GM18858 (cell line): Measurements from ENCODE around the gene ST7L.
A peak's percentile ranks its signal among the peaks of the same experiment; 100 is the strongest.
"Not testable (repeated sequence)": the region's sequence is repeated elsewhere in the genome, so short reads cannot be mapped to it uniquely, and the experiment has no call there.

Source experiments
- ATAC-seq: cut with Tn5 transposase; IDR thresholded peaks from one replicate; pipeline ENCODE4 v1.9.1; 2021; ENCODE audit not compliant: unreplicated experiment

ST7L gene

DNA sequence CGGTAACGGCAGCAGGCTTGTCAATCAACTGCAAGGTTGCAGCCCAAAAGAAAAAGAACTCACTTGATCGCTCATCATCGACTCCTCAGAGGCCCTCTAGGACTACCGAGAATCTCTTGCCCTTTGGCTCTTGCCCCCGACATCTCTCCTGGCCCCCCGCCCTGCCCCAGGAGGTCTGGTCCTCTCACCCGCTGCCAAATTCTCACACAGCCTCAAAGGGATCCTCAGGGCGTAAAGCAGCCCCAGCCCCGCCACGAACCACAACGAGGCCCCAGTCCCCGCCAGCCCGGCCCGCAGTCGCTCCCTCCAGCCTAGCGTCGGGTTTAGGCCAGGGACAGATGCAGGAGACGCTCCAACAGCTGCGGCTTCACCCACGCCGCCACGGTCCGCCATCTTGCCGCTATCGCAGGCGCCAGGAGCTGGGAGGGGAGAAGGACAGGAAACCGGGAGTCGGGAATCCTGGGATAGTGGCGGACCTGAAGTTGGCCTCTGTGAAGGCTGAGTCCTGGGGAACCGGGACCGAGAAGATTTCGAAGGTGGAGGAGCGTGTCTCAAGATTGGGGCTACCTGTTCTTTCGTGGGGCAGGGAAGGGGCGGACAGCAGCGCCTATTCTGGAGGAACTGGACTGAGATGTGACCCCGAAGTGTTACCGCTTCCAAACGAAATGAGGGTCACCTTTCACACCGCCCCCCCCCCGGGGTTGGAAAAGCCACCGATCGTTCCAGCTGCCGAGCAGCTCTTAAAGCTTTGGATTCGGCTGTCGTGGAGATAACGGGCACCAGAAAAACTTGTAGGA lies at the start of gene ST7L:
TSS of gene ST7L (minus strand) at position 421 of the 797 bp plus-strand sequence. CDS start at position 393, 28 bp downstream.
- no peak for ATAC-seq

GRCh38 chr1:112666946-112667345 lies 48.0 kb upstream of the ST7L start:
- ATAC-seq: no peak

DNA sequence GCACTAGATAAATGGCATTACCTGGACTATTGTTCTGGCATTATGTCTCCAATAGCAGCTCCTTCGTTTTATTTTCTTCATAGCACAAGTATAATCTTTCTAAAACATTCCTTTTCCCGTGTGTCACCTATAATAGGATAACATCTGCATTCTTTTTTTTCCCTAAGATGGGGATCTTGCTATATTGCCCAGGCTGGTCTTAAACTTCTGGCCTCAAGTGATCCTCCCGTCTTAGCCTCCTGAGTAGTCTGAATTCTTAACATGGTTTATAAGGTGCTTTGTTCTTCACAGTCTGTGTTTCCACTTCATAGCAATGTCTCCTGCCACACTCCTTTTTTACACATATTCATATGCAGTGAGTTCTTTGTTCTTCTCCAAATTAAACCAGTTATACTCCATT lies 46.9 kb upstream of the ST7L start:
- no peak for ATAC-seq

GRCh38 chr1:112651205-112651604 lies 32.3 kb upstream of the ST7L start:
- no peak for ATAC-seq

DNA sequence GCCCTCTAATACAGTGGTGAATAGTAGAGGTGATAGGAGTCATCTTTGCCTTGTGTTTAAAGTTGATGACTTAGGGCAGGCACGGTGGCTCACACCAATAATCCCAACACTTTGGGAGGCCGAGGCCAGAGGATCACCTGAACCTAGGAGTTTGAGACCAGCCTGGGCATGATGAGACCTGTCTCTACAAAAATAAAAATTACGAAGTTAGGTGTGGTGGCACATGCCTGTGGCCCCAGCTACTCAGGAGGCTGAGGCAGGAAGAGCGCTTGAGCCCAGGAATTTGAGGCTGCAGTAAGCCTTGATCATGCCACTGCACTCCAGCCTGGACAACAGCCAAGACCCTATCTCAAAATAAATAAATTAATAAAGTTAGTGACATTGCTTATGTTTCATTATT lies 27.3 kb upstream of the ST7L start:
- ATAC-seq: no peak

GRCh38 chr1:112643080-112643479 lies 24.1 kb upstream of the ST7L start:
- ATAC-seq: no peak

- not testable (repeated sequence) for ATAC-seq
These were observed 21.5 kb upstream of the ST7L start for GRCh38 chr1:112640437-112640836.

GRCh38 chr1:112638110-112638428 lies 19.1 kb upstream of the ST7L start:
- ATAC-seq: no peak

GRCh38 chr1:112637254-112638109 lies 18.5 kb upstream of the ST7L start:
- no peak for ATAC-seq

DNA sequence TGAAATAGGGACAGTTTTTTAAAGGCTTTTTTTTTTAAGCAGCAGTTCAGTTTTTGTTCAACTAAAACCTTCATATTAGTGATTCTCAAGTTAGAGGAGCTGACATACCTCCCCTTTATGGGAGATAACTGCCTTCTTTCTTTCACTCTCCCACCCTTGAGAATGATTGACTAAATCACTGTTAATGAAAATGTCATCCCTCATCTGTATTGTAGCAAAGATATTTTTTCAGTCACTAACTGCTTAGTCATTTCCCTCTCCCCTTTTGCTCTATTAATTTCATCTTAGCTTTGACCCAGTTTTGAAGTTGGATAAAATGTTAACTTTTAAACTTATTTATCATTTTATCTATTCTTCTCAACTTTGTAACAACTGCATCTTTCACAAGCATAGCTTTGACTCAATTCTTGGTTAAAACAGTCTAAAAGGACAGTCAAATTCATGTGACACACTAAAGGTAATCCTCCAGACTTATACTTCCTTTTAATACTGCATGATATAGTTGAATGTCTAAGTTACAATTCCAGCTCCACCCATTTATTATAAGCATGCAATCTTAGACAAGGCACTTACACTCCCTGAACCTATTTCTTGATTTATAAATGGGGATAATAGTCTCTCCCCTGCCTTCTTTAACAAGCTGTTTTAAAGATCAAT lies 17.8 kb upstream of the ST7L start:
- ATAC-seq: no peak

DNA sequence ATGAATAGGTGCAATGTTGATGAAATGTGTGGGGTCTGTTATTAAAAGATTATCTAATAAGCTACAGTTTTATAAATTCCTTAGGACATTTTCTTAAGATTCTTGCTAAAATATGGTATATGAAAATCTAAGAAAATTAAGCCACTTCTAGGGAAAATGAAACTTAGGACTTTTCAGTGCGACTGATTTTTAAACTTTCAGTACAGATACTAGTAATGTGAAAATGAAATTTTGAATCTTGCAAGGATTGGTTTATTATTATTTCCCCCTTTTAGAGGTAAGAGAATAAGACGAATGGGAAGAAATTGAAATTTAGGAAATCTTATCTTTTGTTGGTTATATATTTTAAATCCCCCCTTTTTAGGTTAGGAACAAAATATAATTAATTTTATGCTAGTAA lies 17.1 kb upstream of the ST7L start:
- no peak for ATAC-seq

DNA sequence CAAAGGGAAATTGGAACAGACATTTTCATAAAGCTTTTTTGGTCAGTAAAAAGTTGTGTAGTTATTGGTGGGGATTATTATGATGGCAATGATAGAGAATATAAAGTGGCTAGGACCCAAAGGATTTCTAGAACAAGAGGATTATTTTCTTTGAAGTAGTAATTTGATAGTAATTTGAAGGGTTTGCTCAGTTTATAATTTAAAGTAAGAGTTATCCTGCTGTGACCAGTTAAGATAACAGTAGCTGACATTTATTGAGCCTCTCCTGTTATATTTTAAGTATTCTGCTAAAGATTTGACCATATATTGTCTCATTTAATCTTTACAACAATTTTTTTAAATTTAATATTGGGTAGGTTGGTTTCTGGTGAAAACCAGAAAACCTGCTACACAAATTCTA lies 15.4 kb upstream of the ST7L start:
- ATAC-seq: no peak

GRCh38 chr1:112633628-112634027 lies 14.7 kb upstream of the ST7L start:
- no peak for ATAC-seq

GRCh38 chr1:112629256-112629655 lies 10.3 kb upstream of the ST7L start:
- ATAC-seq: no peak

DNA sequence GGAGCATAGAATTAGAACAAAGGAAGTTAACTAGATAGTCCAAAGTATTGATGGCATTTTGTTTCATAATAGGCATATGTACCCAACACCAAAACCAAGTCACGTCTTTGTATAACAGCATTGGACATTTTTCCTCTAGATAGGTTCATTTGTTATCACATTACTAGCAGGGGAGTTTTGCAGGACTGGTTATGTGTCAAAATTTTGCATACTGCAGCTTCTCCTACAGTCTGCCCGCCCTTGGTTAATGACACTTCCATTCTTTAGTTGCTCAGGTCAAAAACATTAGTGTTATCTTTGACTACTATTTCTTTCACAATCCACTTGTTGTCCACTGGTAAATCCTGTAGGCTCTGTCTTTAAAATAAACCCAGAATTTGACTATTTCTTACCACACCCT lies 9.6 kb upstream of the ST7L start:
- no peak for ATAC-seq

DNA sequence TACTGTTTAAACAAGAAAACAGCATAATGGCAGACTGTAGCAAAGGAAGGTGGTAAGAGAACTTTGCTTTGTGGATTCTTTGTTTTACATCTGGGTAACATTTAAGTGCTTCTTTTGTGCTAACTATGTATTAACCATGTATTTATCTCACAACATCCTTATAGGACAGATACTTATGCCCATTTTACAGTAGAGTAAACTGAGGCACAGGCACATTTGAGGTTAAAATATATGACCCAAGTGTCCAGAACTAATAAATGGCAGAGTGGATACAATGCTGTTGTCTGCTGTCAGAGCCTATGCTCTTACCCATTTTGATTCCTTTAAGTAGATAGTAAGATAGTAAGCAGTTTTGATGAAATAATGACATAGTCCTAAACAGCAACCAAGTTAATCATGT lies 7.9 kb upstream of the ST7L start:
- ATAC-seq: no peak

DNA sequence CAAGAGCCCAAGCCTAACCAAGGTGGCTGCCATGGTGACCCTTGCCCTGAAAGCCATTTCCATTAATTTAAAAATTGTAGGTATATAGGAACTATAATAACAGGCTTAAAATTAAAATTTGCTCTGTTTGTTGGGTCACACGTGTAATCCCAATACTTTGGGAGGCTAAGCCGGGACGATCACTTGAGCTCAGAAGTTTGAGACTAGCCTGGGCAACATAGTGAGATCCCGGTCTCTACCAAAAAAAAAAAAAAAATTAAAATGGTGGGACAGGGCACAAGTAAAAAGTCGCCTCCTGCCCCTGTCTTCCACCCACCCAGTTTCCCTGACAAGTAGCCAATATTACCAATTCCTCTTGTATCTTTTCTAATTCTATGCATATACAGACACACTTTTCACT lies 7.3 kb upstream of the ST7L start:
- ATAC-seq: no peak

DNA sequence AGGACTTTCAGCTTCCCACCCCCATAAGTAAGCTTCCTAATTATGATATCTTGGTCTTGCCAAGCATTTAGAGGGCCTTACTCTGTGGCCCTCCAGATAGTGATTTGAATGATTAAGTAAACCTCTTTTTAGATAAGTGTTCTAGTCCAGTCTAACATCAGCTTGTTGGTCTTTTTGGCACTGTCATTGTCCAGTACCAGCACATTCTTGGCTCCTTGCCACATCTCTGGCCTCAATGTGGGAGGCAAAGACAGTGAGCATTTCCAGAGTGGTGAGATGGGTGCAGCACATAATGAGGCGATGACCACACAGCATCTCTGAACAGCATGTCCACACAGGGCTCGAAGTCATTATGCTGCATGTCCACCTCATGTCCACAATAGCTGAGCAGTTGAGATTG lies 6.8 kb upstream of the ST7L start:
- no peak for ATAC-seq

DNA sequence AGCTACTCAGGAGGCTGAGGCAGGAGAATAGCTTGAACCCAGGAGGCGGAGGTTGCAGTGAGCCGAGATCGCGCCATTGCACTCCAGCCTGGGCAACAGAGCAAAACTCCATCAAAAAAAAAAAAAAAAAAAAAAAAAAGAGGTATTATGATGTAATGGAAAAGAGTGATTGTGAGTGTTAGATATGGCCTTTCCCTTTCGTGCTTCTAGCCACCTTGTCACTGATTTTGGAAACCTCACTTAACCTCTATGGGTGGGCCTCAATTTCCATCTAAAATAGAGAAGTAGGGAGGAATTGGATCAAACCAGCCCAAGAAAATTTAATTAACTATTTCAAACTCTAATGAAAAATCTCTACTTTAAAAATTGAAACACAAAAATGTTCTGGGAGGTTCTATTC lies 5.6 kb upstream of the ST7L start:
- ATAC-seq: not testable (repeated sequence)

- no peak for ATAC-seq
These were observed 1.4 kb upstream of the ST7L start for GRCh38 chr1:112620377-112620695.

GRCh38 chr1:112619518-112620376 lies 806 bp upstream of the ST7L start, which contains the start of gene CAPZA1:
TSS of gene CAPZA1 (plus strand) at chr1:112619832. CDS start at chr1:112619845, 13 bp downstream.
- ATAC-seq: peak; percentile 63
